WERI-Rb-1 (cell line): Measurements from ENCODE around the gene GALNT1.

Experiments used
- DNase-seq: peaks from one replicate; pipeline ENCODE4 v3.0.0-alpha.2; 2020
- H3K27ac ChIP-seq: fragments of 250-450 bp; sonication (Bioruptor Pico); 2 replicates; pipeline ENCODE4 v1.5.1; 2020; ENCODE audit warnings: mild to moderate bottlenecking, moderate library complexity
- H3K27me3 ChIP-seq: fragments of 250-450 bp; sonication (Bioruptor Pico); 2 replicates; pipeline ENCODE4 v1.5.1; 2021; ENCODE audit warnings: mild to moderate bottlenecking, low read depth, moderate library complexity; ENCODE audit not compliant: insufficient read depth, severe bottlenecking
- H3K36me3 ChIP-seq: fragments of 250-450 bp; sonication (Bioruptor Pico); 2 replicates; pipeline ENCODE4 v1.5.1; 2020; ENCODE audit warnings: mild to moderate bottlenecking, moderate library complexity
- H3K4me3 ChIP-seq: 2 replicates; pipeline ENCODE4 v1.5.1; 2011; ENCODE audit warnings: low read depth, mild to moderate bottlenecking, control low read depth, low read length
- H3K9me3 ChIP-seq: fragments of 250-450 bp; sonication (Bioruptor Pico); 2 replicates; pipeline ENCODE4 v1.5.1; 2021; ENCODE audit warnings: mild to moderate bottlenecking, moderate library complexity; ENCODE audit not compliant: severe bottlenecking
- CTCF ChIP-seq: IDR thresholded peaks from 2 replicates; pipeline ENCODE4 v1.5.1; 2011; ENCODE audit warnings: low read depth, mild to moderate bottlenecking, control low read depth, inconsistent platforms, low read length

GALNT1 gene

GRCh38 chr18:35693829-35694228, 112.3 kb downstream of the GALNT1 start:
- Histone ChIP-seq H3K36me3 (no peaks in the 10 kb centered on the region; the same call in none of the 2 replicates), H3K9me3 (no peaks in the 10 kb centered on the region), H3K4me3 (no peak overlapping the region), H3K27me3 (no peaks in the 10 kb centered on the region), H3K27ac (no peak overlapping the region)
- no peak for TF ChIP-seq CTCF
- DNase-seq, result no peak

GRCh38 chr18:35694808-35695207, 113.3 kb downstream of the GALNT1 start:
- no peak overlapping the region for H3K4me3 ChIP-seq
- H3K9me3 ChIP-seq, result no peaks in the 10 kb centered on the region
- H3K36me3 ChIP-seq, result no peaks in the 10 kb centered on the region; the same call in none of the 2 replicates
- no peak for DNase-seq
- no peak overlapping the region for H3K27ac ChIP-seq
- TF ChIP-seq CTCF, result no peak
- no peaks in the 10 kb centered on the region for H3K27me3 ChIP-seq

GRCh38 chr18:35695384-35695783, 113.8 kb downstream of the GALNT1 start:
- no peaks in the 10 kb centered on the region for H3K9me3 ChIP-seq
- H3K27me3 ChIP-seq, result no peaks in the 10 kb centered on the region
- no peak for DNase-seq
- H3K36me3 ChIP-seq, result no peaks in the 10 kb centered on the region; the same call in none of the 2 replicates
- no peak overlapping the region for H3K4me3 ChIP-seq
- H3K27ac ChIP-seq, result no peak overlapping the region
- TF ChIP-seq CTCF, result no peak

- Histone ChIP-seq H3K27me3 (no peaks in the 10 kb centered on the region), H3K27ac (no peak overlapping the region), H3K9me3 (no peaks in the 10 kb centered on the region), H3K36me3 (no peaks in the 10 kb centered on the region; the same call in 1 of the 2 replicates), H3K4me3 (no peak overlapping the region)
- TF ChIP-seq CTCF, result no peak
- no peak for DNase-seq
These were observed 114.3 kb downstream of the GALNT1 start for GRCh38 chr18:35695803-35696202.

- TF ChIP-seq CTCF, result no peak
These were observed 114.8 kb downstream of the GALNT1 start for GRCh38 chr18:35696307-35696706.

GRCh38 chr18:35697869-35698268, 116.3 kb downstream of the GALNT1 start:
- Histone ChIP-seq H3K27me3 (no peaks in the 10 kb centered on the region), H3K36me3 (no peaks in the 10 kb centered on the region; the same call in 1 of the 2 replicates), H3K27ac (no peak overlapping the region), H3K4me3 (no peak overlapping the region), H3K9me3 (no peaks in the 10 kb centered on the region)
- no peak for TF ChIP-seq CTCF
- DNase-seq, result no peak

More at GRCh38 chr18:35696307-35696706, 114.8 kb downstream of the GALNT1 start:
- H3K36me3 ChIP-seq, result no peaks in the 10 kb centered on the region; the same call in 1 of the 2 replicates
- no peak overlapping the region for H3K4me3 ChIP-seq
- no peaks in the 10 kb centered on the region for H3K9me3 ChIP-seq
- no peak for DNase-seq
- no peaks in the 10 kb centered on the region for H3K27me3 ChIP-seq
- H3K27ac ChIP-seq, result no peak overlapping the region
